Liver (tissue), 9 donors: ENCODE data around the gene TTC7B. TPM values are rescaled to one million over a fixed set of nuclear protein-coding genes. Genes with fewer than 3 reads are reported as not detected.
A peak's percentile ranks its signal among the peaks of the same experiment; 100 is the strongest.

ENCODE experiments used
- DNase-seq: peaks from one replicate; pipeline ENCODE4 v3.0.0-alpha.2; 2017; ENCODE audit warnings: low spot score
- H3K27ac ChIP-seq, 2 donors: one replicate each; pipeline ENCODE4 v1.7.0; 2013; ENCODE audit warnings: inconsistent platforms in 2 of 2, low read length in 2 of 2, control low read depth in 1 of 2, low read depth in 1 of 2, mild to moderate bottlenecking in 1 of 2
- H3K27me3 ChIP-seq, 4 donors: one replicate each; pipeline versions ENCODE4 v1.6.1 to v1.7.0; 2013; ENCODE audit warnings: low read length in 3 of 4, inconsistent platforms in 1 of 4, mild to moderate bottlenecking in 1 of 4, moderate library complexity in 1 of 4; ENCODE audit not compliant: control insufficient read depth in 4 of 4, insufficient read depth in 4 of 4
- H3K36me3 ChIP-seq, 4 donors: one replicate each; pipeline versions ENCODE4 v1.6.1 to v1.7.0; 2013; ENCODE audit warnings: low read length in 3 of 4, mild to moderate bottlenecking in 3 of 4, low read depth in 1 of 4, moderate library complexity in 1 of 4; ENCODE audit not compliant: control insufficient read depth in 4 of 4, insufficient read depth in 3 of 4
- H3K4me1 ChIP-seq, 4 donors: one replicate each; pipeline versions ENCODE4 v1.6.1 to v1.7.0; 2013; ENCODE audit warnings: low read length in 3 of 4, mild to moderate bottlenecking in 3 of 4, moderate library complexity in 1 of 4; ENCODE audit not compliant: control insufficient read depth in 4 of 4, insufficient read depth in 4 of 4
- H3K4me3 ChIP-seq, 3 donors: one replicate each; pipeline versions ENCODE4 v1.6.1 to v1.7.0; 2013; ENCODE audit warnings: low read length in 3 of 3, control low read depth in 1 of 3, low read depth in 1 of 3, mild to moderate bottlenecking in 1 of 3
- H3K9ac ChIP-seq, 2 donors: one replicate each; pipeline ENCODE4 v1.7.0; 2013; ENCODE audit warnings: low read length in 2 of 2, mild to moderate bottlenecking in 2 of 2, moderate library complexity in 2 of 2, control low read depth in 1 of 2, low read depth in 1 of 2
- H3K9me3 ChIP-seq, 4 donors: one replicate each; pipeline versions ENCODE4 v1.6.1 to v1.7.0; 2013; ENCODE audit warnings: low read length in 3 of 4; ENCODE audit not compliant: control insufficient read depth in 4 of 4
- FOXA1 ChIP-seq: IDR thresholded peaks from 2 replicates; pipeline ENCODE4 v1.6.1; 2016; ENCODE audit warnings: antibody characterized with exemption
- FOXA2 ChIP-seq: IDR thresholded peaks from 2 replicates; pipeline ENCODE4 v1.6.1; 2016; ENCODE audit warnings: antibody characterized with exemption
- GABPA ChIP-seq, 2 donors: IDR thresholded peaks in 1 of 2; conservative IDR thresholded peaks in 1 of 2; 2 replicates each; pipeline ENCODE4 v1.6.1; 2016; ENCODE audit warnings: antibody characterized with exemption in 2 of 2, mild to moderate bottlenecking in 1 of 2, moderate library complexity in 1 of 2
- HNF4A ChIP-seq, 2 donors: conservative IDR thresholded peaks; 2 replicates each; pipeline ENCODE4 v1.6.1; 2016; ENCODE audit warnings: antibody characterized with exemption in 2 of 2, mild to moderate bottlenecking in 2 of 2
- HNF4G ChIP-seq: IDR thresholded peaks from 2 replicates; pipeline ENCODE4 v1.6.1; 2016; ENCODE audit warnings: antibody characterized with exemption
- JUND ChIP-seq, 2 donors: IDR thresholded peaks; 2 replicates each; pipeline ENCODE4 v1.6.1; 2016; ENCODE audit warnings: antibody characterized with exemption in 2 of 2
- RXRA ChIP-seq, 2 donors: IDR thresholded peaks; 2 replicates each; pipeline ENCODE4 v1.6.1; 2017 to 2018; ENCODE audit warnings: antibody characterized with exemption in 2 of 2, mild to moderate bottlenecking in 1 of 2
- SP1 ChIP-seq: IDR thresholded peaks from 2 replicates; pipeline ENCODE4 v1.6.1; 2018; ENCODE audit warnings: antibody characterized with exemption, mild to moderate bottlenecking
- TAF1 ChIP-seq: conservative IDR thresholded peaks from 2 replicates; pipeline ENCODE4 v1.6.1; 2016; ENCODE audit warnings: antibody characterized with exemption, mild to moderate bottlenecking
- YY1 ChIP-seq: IDR thresholded peaks from 2 replicates; pipeline ENCODE4 v1.6.1; 2016; ENCODE audit warnings: antibody characterized with exemption, mild to moderate bottlenecking
- WGBS: extraction: QIAGEN DNeasy Blood & Tissue Kit; methylation state at CpG from one replicate; pipeline ENCODE4 v1.1.7; 2013; 5-methylcytosine and 5-hydroxymethylcytosine counted together
- polyA plus RNA-seq, 2 donors: library from polyadenylated mRNA; stranded (reverse) in 1 of 2; unstranded in 1 of 2; fragments of 200-250 nt in 1 of 2; fragments of >200 nt in 1 of 2; fragmentation: Nextera tagmentation in 1 of 2; extraction: Ambion mirVana in 1 of 2; gene quantifications; one replicate each; pipeline versions ENCODE4 v1.2.1 to v1.2.3, GENCODE V29; 2013 to 2015
- total RNA-seq, 2 donors: library from RNA; depleted of rRNA; stranded (reverse); fragments of >200 nt; gene quantifications; one replicate each; pipeline ENCODE4 v1.2.3, GENCODE V29; 2014
- TF ChIP-seq, protein P1 (sequence below): IDR thresholded peaks from 2 replicates; pipeline ENCODE4 v1.6.1; 2016; ENCODE audit warnings: antibody characterized with exemption
- TF ChIP-seq, protein P2 (sequence below): fragments of 150-350 bp; IDR thresholded peaks from 2 replicates; pipeline ENCODE4 v1.5.1; 2017; ENCODE audit warnings: improper control_type of control experiment, low read depth, low read length; ENCODE audit not compliant: missing input control
- TF ChIP-seq, protein P3 (sequence below): IDR thresholded peaks from 2 replicates; pipeline ENCODE4 v1.6.1; 2016; ENCODE audit warnings: antibody characterized with exemption
- TF ChIP-seq, protein P4 (sequence below): IDR thresholded peaks from 2 replicates; pipeline ENCODE4 v1.6.1; 2016; ENCODE audit warnings: antibody characterized with exemption, mild to moderate bottlenecking
- donor health status: healthy.
- donor health status: healthy.
- donor health status: healthy.
- donor health status: healthy.
- donor health status: healthy.

TTC7B gene
- total and polyA plus RNA-seq, 4 donors, result 9.1 to 31.0 (median 12.5) TPM

DNA sequence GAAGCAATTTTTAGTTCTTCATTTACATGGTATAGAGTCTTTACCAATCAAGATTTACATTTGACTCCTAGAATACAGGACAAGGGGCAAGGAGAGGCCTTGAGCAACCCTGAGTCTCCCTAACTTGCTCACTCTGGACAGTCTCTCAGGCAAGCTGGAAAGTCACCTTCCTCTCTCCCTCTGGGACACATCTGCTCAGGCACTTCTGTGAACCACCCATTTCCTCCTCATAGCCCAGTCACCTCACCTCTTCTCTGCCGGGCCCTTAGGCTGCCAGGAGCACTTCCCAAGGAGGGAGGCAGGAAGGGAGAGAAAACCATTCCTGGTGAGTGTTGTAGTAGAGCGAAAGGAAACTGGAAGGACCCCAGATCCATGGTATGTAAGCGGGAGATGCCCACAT is 202.8 kb downstream of the TTC7B start:
- Histone ChIP-seq H3K27me3 (no peaks in the 10 kb centered on the region), H3K9me3 (no peaks in the 10 kb centered on the region), H3K4me3 (no peak overlapping the region), H3K9ac (no peak overlapping the region), H3K4me1 (no peaks in the 10 kb centered on the region), H3K36me3 (peaks cover 0 to 30% (median 9%) of the 10 kb centered on the region in 4 donors), H3K27ac (no peak overlapping the region)
- 92% methylated on average over 3 of the region's 3 CpGs for WGBS
- TF ChIP-seq, protein P1, sequence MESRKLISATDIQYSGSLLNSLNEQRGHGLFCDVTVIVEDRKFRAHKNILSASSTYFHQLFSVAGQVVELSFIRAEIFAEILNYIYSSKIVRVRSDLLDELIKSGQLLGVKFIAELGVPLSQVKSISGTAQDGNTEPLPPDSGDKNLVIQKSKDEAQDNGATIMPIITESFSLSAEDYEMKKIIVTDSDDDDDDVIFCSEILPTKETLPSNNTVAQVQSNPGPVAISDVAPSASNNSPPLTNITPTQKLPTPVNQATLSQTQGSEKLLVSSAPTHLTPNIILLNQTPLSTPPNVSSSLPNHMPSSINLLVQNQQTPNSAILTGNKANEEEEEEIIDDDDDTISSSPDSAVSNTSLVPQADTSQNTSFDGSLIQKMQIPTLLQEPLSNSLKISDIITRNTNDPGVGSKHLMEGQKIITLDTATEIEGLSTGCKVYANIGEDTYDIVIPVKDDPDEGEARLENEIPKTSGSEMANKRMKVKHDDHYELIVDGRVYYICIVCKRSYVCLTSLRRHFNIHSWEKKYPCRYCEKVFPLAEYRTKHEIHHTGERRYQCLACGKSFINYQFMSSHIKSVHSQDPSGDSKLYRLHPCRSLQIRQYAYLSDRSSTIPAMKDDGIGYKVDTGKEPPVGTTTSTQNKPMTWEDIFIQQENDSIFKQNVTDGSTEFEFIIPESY, result no peak
- TF ChIP-seq JUND (IDR thresholded peaks at IDR 0.05) (no peak), TAF1 (no peak), GABPA (IDR thresholded peaks at IDR 0.05 in 1 of 2, conservative IDR thresholded peaks at IDR 0.05 in 1 of 2) (no peak), HNF4G (no peak), HNF4A (conservative IDR thresholded peaks at IDR 0.05) (no peak), YY1 (no peak), RXRA (IDR thresholded peaks at IDR 0.05) (no peak), SP1 (no peak)
- TF ChIP-seq, protein P2, sequence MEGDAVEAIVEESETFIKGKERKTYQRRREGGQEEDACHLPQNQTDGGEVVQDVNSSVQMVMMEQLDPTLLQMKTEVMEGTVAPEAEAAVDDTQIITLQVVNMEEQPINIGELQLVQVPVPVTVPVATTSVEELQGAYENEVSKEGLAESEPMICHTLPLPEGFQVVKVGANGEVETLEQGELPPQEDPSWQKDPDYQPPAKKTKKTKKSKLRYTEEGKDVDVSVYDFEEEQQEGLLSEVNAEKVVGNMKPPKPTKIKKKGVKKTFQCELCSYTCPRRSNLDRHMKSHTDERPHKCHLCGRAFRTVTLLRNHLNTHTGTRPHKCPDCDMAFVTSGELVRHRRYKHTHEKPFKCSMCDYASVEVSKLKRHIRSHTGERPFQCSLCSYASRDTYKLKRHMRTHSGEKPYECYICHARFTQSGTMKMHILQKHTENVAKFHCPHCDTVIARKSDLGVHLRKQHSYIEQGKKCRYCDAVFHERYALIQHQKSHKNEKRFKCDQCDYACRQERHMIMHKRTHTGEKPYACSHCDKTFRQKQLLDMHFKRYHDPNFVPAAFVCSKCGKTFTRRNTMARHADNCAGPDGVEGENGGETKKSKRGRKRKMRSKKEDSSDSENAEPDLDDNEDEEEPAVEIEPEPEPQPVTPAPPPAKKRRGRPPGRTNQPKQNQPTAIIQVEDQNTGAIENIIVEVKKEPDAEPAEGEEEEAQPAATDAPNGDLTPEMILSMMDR, result no peak
- TF ChIP-seq, protein P3, sequence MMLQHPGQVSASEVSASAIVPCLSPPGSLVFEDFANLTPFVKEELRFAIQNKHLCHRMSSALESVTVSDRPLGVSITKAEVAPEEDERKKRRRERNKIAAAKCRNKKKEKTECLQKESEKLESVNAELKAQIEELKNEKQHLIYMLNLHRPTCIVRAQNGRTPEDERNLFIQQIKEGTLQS, result no peak
- DNase-seq, result no peak

DNA sequence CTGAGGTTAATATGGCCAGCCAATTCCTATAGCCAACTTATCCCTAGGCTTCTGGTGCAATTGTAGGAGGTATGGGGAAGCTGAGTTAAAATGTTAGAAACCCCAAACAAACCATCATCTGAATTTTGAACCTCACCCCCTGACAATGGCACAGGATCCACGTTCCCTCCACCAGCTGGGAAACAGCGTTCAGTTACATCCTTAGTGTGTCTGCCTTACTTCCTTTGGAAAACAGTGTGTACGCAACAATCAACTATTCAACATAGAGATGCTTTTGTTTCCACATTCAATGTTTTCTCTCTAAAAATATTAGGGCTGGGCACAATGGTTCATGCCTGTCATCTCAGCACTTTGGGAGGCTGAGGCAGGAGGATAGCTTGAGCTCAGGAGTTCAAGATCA is 203.4 kb downstream of the TTC7B start:
- TF ChIP-seq FOXA1 (no peak), YY1 (no peak)
- TF ChIP-seq, protein P1, result no peak
- no peaks in the 10 kb centered on the region for H3K27me3 ChIP-seq
- H3K4me3 ChIP-seq, result no peak overlapping the region
- H3K27ac ChIP-seq, result peak overlapping the region in 1 of 2 donors; percentile 29
- H3K9ac ChIP-seq, result no peak overlapping the region
- peaks cover 0 to 27% (median 9%) of the 10 kb centered on the region in 4 donors for H3K36me3 ChIP-seq
- no peak for DNase-seq
- no peaks in the 10 kb centered on the region for H3K4me1 ChIP-seq
- 78% methylated on average over 3 of the region's 3 CpGs for WGBS
- H3K9me3 ChIP-seq, result no peaks in the 10 kb centered on the region

DNA sequence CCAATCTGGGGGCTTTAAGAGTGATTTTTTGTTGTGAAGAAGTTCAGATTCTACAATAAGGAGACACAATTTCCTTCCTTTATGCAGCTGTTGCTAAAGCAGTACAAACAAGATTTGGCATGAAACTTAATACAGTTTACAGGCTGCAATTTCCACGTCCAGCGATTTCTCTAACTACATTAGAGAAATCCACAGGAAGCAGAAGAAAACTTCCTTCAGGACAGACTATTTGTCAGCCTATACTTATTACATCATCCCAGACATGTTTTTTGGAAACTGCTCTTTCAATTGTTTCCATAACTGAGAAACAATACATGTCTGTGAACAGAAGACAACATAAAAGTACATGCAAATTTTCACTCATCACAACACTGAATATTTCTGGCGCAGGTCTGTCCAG is 204.3 kb downstream of the TTC7B start:
- 76% methylated on average over 3 of the region's 3 CpGs for WGBS
- peaks cover 0 to 21% (median 6%) of the 10 kb centered on the region in 4 donors for H3K36me3 ChIP-seq
- H3K4me1 ChIP-seq, result no peaks in the 10 kb centered on the region
- H3K4me3 ChIP-seq, result no peak overlapping the region
- H3K9me3 ChIP-seq, result no peaks in the 10 kb centered on the region
- no peak for DNase-seq
- no peaks in the 10 kb centered on the region for H3K27me3 ChIP-seq
- H3K9ac ChIP-seq, result no peak overlapping the region
- H3K27ac ChIP-seq, result no peak overlapping the region
- TF ChIP-seq, protein P1, result no peak
- TF ChIP-seq FOXA2 (no peak), SP1 (no peak)
- TF ChIP-seq, protein P4, sequence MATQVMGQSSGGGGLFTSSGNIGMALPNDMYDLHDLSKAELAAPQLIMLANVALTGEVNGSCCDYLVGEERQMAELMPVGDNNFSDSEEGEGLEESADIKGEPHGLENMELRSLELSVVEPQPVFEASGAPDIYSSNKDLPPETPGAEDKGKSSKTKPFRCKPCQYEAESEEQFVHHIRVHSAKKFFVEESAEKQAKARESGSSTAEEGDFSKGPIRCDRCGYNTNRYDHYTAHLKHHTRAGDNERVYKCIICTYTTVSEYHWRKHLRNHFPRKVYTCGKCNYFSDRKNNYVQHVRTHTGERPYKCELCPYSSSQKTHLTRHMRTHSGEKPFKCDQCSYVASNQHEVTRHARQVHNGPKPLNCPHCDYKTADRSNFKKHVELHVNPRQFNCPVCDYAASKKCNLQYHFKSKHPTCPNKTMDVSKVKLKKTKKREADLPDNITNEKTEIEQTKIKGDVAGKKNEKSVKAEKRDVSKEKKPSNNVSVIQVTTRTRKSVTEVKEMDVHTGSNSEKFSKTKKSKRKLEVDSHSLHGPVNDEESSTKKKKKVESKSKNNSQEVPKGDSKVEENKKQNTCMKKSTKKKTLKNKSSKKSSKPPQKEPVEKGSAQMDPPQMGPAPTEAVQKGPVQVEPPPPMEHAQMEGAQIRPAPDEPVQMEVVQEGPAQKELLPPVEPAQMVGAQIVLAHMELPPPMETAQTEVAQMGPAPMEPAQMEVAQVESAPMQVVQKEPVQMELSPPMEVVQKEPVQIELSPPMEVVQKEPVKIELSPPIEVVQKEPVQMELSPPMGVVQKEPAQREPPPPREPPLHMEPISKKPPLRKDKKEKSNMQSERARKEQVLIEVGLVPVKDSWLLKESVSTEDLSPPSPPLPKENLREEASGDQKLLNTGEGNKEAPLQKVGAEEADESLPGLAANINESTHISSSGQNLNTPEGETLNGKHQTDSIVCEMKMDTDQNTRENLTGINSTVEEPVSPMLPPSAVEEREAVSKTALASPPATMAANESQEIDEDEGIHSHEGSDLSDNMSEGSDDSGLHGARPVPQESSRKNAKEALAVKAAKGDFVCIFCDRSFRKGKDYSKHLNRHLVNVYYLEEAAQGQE, result no peak
